ENCODE measurements around the gene ASAP3.

ASAP3 gene

DNA sequence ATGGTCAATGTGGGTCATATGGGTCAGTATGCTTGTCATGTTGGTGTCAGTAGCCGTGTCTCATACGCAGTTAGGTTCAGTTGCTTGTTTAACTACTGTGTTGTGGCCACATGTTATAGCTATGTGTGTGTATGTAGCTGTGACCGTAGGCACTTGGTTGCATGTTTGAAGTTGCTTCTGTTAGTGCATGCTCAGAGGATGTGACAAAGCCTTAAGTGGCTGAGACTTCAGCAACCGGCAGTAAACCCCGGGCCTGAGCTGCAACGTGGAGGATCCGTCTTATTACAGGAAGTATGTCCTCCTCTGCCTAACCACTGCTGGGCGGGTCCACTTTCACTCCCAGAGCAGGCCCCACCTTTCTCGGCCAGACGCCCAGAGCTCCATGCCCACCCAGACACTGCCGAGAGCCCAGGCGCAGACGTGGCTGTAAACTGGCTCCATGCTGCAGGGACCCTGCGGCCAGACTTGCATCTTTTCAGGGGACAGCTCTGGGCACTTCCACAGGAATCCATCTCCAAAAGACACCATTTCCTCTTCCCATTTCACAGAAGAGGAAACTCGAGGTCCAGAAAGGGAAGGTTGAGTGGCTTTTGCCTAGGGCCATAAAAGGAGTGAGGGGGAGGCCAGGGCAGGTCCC, 61.6 kb downstream of the ASAP3 start:
- DNase-seq: peak; percentile 73

DNA sequence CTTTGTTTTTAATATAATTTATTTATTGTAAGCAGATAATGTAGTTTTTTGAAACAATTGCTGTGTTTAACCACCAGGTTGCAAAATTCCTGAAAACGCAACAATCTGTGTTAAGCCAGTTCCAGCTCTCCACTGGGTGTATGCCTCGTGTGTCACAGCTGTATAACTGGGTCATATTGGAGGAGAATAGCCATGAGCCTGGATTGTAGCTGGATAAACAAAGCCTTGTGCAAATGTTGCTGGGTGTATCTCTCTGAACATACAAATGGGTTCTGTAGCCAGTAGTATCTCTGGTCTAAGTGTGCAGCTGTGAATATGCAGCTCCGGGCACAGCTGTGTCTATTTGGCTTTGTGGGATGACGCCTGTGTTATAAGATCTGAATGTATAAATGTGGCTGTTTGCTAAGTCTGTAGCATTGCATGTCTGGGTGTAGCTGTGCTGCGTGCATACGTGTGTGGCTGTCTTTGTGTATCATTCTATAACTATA, 62.2 kb downstream of the ASAP3 start:
- DNase-seq: peak; percentile 51

DNA sequence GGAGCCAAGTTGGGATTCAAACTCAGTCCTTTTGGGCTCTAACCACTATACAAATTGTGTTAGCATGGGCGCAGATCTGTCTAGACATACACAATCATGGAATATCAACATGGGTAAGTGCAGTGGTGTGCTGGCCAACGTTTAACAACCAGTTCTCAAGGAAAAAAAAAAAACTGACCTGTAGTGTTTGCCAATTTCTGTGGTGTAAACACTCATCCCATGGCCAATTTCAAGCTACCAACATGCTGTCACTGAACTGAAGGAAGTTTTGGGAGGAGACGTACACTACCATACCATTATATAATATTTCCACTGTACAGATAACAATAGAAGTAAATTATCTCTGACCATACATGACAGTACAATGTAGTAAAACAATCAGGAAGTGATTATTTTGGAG, 62.6 kb downstream of the ASAP3 start:
- no peak for DNase-seq

DNA sequence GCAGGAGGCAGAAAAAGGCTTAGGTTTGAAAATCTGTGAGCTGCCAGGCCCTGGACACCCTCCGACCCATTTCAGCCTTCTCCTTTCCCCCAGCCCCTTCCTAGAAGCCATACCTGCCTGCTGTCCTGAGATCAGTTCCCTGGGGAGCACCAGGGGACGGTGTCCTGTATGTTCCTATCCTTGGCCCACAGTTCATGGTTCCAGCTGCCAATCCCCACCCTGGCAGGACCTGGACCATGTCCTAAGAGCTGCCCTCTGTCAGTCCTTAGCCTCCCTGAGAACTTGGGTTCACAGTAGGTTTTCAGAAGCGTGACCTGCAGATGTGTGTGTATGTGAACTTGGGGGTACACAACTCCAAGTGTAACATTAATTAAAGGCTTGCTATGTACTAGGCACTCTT, 63.2 kb downstream of the ASAP3 start:
- DNase-seq: no peak

DNA sequence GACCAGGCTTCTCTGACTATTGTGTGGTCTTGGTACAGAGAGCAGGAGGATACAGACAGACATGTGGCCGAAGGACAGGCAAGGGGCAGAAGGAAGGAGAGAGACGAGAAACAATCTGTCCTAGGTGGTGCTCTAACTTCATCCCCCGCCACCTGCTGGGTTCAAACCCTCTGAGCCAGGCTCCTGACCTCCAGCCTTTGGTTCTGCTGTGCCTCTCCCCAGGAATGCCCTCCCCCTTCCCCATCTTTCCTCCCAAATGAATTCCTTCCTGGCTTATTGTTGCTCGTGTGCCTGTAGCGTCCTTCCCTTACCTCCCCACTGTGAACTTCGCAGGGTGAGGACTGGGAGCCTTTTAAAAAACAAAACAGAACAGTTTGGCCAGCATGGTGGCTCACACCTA, 64.8 kb downstream of the ASAP3 start:
- no peak for DNase-seq

DNA sequence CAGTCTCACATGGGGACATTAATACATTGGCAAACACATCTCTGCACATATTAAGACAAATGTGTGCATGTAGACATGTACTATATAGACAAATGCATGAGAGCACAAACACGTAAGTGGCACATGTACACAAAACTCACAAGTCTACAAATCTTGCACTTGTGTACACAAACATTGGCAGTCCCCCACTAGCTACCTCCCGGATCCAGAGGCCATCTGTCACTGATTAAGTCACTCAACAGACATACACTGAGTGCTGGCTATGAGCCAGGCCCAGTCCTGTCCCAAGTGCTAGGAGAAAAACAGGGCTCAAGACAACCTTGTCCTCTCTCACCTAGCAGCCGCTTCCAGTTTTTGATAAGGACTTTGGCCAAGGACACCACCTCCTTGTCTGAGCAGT, 66.4 kb downstream of the ASAP3 start:
- DNase-seq: peak; percentile 92

DNA sequence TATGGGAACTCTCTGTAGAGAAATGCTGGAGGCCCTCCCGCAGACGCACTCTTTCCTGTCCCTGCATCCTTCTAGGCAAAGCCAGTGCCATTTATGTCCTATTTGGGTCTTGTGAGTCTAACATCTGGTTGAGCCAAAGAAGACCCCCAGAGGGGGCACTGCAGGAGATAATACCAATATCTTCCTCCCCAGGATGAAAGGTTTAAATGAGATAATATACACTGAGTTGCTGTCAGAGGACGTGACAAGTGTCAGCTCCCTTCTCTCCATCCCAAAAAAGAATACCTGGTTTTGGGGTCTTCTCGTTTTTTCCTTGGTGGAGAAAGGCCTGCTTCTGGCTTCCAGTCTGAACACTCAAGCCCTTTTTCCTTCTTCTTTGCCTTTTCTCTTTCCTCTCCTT, 67.0 kb downstream of the ASAP3 start:
- DNase-seq: no peak

DNA sequence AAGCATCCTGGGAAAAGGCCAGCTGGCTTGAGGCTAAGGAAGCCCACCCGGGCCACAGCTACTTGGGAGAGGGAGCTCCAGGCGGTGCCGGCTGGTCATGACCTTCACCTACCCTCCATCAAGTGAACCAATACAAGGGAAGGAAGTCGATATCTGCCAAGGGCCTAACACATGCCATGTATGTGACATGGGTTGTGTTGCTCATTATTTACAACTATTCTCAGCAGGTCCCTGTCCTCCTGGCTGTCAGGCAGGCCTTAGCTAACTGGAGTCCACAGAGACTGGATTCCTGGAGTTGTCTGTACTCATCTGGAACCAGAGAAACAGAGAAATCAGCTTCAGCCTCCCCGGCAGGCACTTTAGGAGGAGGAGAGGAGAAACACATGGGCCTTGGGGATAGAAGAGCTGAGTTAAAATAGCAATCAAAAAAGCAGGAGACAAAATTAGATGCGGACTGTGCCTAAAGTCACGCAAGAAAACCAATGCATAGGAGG, 75.1 kb downstream of the ASAP3 start:
- DNase-seq: no peak

DNA sequence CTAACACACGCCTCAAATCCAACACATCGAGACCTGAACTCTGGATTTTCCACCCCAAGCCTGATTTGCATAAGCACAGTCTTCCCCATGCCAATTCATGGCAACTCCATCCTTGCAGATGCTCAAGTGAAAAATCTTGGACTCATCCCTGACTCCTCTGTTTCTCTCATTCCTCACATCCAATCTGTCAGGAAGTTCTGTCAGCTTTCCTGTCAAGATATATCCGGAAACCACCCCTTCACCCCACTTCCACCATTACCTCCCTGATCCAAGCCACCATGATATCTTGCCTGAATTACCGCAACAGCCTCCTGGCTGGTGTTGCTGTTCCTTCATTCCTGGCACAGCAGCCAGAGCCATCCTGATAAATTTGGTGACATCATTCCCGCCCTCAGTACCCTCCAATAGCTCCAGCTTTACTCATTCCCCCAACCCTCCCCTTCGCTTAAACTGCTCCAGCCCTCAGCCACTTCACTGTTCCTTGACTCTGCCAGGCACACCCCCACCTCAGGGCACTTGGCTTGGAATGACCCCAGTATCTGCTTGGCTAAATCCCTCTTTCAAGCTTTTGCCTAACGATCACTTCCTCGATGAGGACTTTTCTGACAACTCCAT, 76.9 kb downstream of the ASAP3 start:
- no peak for DNase-seq

DNA sequence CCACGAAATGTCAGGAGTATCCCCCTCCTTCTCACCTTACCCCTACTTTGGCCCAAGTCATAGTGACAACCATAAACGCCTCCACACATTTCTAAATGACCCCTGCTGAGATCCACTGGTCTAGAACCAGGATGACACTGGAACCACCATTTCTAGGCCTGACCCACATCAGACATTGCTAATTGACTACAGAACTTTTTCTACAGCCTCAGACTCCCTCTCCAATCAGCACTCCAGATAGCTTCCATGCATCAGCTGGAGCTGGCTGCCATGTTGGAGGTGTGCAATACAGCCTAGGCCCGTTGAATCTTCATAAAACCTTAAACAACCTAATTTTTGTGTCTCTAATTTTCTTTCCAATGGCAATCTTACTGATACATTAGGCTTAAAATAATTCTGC, 78.0 kb downstream of the ASAP3 start:
- no peak for DNase-seq

DNA sequence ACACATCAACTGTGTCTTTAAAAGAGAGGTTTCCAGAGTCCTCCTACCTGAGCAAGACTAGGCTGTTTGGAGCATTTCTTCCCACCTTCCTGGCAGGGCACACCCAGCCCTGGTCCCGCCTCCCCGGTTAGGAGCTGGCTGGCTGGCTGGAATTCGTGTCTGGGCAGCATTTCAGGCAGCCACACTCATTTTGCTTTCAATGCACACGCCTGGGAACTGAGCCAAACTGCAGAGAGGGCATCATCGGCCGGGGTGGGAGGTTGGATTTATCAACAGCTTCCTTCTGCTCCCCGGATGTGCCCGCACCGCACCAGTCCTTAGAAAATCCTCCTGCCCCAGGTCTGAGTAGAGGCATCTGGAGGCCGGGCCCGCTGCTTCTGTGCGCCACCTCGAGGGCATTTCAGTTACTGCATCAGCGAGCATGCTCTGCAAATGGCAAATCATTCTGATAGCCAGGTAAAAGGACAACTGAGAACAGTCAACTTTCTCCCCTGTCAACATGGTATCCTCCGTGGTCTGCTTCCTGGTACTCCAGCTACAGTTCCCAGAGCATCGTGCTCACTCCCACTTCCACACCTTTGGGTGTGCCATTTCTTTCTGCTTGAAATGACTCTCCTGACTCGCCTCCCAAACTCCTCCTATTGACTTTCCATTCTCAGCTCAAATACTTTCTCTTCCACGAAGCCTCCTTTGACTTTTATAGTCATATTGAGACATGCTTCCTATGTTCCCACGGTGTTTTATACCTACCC, 80.1 kb downstream of the ASAP3 start:
- peak; percentile 96 for DNase-seq

DNA sequence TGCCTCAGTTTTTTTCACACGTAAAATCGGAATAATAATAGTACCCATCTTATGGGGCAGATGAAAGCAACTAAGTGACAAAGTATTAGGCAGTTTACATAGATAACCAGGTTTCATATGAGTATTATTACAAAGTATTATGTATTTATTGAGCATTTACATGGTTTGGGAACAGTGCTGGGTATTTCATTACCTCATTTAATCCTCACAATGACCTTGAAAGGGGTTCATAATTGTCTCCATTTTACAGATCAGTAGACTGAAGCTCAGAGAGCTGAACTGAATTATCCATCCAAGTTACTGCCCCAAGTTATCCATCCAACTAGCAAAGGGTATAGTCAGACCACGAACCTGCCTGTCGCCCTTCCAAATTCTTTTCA, 80.6 kb downstream of the ASAP3 start:
- no peak for DNase-seq

DNA sequence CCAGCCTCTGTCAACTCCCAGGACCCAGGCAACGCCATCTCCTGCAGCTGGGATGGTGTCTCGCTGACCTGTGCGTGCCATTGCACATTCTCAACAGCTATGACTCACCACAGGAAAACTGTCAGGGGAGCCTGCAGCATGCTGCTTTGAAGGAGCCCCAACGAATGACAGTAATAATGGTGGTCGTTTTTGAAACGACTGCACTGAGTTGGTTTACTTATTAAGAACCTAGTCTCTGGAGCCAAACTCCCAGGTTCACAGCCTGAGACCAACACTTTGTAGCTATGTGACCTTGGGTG, 81.0 kb downstream of the ASAP3 start:
- peak; percentile 8 for DNase-seq

DNA sequence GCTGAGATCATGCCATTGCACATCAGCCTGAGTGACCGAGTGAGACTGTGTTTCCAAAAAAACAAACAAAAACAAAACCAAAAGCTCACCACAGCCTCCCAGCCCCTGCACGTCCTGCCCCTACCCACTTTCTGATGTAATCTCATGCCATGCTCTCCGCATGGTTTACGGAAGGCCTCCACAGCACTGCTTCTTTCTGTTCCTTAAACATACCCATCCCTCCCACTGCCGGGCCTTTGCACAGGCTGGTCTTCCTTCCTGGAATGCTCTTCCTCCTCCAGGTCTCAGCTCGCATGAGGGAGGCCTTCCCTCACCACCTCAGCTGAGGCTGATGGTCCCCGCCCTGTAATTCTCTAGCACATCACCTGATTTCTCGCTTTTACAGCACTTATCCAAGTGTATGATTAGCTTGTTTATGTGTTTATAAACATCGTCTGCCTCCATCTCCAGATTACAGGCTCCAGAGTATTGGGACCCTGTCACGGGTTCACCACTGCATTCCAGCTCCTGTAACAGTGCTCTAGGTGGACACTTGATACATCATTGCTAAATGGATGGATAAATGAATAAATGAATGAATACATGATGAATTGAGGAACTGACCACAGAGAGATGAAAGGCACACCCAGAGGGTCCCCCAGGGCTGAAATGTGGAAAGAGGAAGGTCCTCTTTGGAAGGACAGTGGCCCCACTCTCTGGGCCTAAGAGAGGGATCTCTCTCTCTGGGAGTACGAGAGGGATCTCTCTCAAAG, 81.5 kb downstream of the ASAP3 start:
- DNase-seq: no peak

DNA sequence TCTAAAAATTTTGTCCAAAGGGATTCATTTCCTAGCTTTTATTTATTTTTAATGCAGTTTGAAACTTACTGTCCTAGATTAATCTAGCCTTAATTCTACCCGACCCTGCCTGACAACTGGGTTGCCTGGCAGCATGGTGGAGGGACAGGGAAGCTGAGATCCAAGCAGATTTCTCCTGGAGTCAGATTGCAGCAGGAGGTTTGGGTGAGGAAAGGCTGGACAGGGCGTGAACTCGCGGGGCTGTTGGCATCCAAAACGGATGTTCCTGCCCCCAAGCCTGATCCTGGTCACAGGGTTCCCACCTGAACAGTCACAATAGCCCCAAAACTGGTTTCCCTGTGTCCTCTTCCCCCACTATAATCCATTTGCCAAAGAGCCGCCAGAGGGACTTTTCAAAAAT, 82.7 kb downstream of the ASAP3 start:
- DNase-seq: no peak

DNA sequence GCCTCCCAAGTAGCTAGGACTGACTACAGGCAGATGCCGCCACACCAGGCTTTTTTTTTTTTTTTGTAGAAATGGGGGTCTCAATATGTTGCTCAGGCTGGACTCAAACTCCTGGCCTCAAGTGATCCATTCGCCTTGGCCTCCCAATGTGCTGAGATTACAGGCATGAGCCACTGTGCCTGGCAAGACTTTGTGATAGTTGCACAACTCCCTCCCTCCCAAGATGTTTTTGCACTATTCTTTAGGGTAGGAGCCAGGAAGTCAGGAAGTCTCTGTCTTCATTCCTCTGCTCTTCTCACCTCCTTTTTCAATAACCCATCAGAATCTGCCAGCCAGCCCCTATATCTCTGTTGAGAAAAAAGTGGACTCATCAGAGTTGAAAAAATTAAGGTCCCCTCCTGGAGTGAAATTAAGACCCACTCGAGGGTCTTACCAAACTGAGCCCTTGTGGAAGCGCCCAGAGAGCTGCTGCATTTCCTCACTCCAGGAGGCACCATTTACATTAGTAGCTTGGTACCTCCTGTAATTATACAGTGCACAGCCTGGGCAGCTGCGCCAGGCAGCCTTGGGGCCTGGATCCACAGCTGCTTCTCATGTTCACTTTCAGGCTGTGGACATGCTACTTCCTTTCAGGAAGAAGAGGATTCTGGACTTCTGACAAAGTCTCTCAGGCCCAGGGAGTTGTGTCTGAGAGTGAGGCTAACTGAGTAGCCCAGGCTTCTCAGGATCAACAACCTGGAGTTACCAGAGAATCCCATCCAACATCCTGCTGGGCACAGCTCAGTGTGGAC, 83.5 kb downstream of the ASAP3 start:
- DNase-seq: peak; percentile 63

DNA sequence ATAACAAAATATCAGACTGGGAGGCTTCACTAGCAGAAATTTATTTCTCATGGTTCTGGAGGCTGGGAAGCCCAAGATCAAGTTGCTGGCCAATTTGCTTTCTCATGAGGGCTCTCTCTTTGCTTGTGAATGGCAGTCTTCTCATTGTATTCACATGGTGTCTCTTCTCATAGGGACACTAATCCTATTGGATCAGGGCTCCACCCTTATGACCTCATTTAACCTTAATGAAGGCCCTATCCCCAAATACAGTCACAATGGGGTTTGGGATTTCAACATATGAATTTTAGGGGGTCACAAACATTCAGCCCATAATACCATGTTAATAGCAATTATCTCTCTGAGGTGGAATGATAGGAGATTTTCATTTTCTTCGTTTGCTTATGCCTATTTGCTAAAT, 84.8 kb downstream of the ASAP3 start:
- no peak for DNase-seq

DNA sequence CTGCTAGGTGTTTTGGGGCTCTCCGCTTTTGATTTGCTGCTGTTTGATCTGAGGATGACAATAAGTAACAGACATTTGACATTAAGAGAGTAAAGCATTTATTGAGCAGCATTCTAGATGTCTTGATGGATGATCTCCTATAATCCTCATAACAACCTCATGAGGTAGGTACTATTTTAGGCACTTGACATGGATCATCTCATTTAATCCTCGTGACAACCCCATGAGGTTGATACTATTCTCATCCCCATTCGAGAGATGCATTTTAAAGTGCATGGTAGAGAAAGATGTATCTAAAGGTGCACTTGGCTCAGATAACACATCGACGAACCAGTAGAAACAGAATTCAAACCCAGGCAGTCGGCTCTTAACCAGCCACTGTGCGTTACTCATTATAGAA, 86.1 kb downstream of the ASAP3 start:
- DNase-seq: no peak

DNA sequence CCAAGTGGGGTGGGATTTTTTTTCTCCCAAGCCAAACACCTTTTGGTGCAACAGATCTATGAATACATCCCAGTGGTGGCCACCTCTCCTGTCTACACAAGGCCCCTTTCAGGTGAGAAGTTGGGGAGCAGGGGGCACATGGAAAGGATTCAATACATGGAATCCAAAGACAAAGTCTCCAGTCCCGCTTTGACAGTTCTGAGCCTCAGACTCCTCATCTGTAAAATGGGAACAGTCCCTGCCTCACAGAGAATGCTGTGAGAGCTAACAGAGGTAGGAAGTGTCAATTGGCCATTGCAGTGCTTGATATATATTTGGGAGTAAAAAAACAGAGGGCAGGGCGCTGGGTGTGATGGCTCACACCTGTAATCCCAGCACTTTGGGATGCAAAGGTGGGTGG, 87.6 kb downstream of the ASAP3 start:
- no peak for DNase-seq

DNA sequence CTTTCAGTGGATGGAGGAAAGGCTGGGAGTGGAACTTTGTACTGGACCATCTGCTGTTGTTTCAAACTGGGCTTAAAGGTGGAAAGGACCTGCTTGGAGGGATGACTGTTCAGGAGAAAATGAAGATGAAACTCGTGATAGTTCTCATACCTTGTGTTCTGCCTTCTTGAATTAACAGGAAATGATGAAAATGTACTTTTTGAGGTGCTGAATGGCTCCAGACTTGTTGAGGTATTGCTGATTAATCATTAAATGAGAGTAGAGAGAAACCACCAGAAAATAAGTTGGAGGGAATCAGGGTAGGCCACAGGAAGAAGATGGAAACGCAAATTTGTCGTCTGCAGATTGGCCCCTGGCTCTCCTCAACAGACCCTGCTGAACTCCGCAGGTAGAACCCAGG, 88.1 kb downstream of the ASAP3 start:
- no peak for DNase-seq

DNA sequence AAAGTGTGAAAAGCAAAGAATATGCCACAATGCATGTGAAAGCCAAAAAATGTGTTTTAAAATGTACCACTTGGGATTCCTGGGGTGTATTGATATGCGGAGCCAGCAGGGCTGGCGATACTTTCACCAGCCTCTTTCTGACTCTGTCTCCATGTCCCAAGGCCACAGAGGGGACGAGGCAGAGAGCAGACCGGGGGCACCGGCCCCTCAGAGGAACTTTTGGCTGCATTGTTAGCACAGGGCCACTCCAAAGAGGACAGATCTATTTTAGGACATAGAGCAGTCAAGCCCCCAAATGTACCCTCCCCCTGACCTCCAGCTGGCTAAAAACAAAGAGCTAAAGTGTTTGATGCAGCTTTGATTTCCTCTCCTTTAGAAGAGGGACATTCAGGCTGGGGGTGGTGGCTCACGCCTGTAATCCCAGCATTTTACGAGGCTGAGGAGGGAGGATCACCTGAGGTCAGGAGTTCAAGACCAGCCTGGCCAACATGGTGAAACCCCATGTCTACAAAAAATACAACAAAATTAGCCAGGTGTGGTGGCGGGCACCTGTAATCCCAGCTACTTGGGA, 88.7 kb downstream of the ASAP3 start:
- no peak for DNase-seq

DNA sequence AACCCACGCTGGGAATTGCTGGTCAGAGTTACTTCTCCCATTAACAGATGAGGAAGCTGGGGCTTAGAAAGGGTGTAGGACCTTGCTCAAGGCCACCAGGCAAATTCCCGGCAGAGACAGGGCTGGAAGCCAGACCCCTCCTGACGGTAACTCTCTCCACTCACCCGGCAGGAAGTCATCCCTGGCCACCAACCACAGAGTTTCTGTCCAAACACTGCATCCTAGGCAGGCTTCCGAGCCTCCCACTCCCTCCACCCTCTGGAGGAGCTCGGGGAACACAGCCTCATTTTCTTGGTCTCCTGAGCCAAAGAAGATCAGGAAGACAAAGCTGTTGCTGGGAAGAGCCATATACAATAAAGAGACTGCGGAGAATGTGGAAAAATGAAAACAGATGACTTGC, 89.3 kb downstream of the ASAP3 start:
- no peak for DNase-seq

DNA sequence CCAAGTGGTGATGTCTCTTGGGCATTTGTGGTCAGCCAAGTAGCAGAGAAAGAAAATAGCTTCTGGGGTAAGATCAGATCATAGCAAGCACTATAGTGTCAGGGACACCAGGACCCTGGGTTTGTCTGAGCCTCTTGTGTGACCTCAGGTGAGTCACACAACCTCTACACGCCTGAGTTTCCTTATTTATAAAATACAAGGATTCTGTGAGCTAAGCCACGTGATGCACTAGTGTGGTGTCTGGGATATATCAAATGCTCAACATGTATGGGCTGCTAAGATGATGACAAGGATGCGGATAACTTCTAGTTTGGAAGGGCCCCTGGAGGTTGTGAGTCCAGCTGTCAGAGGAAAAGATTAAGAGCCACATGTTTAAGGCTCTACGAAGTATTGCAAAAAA, 89.8 kb downstream of the ASAP3 start:
- DNase-seq: no peak

Data from NCI-H69 (cell line).